Measurements from ENCODE around the gene SLC35E4.

- no peak for TF ChIP-seq CTCF (IDR thresholded peaks at IDR 0.05; ENCODE audit: low read depth, low read length)
- no peak for TF ChIP-seq EZH2phosphoT487 (IDR thresholded peaks at IDR 0.05; ENCODE audit: low read depth)
Measured at GRCh38 chr22:30609260-30610185, 26.1 kb upstream of the SLC35E4 start.
